NCI-H82 (cell line): ENCODE data around the gene PLEKHO2.

Experiments used
- DNase-seq: peaks from one replicate; lab custom pipeline; 2025; lab: John Stamatoyannopoulos, UW

The PLEKHO2 gene

DNA sequence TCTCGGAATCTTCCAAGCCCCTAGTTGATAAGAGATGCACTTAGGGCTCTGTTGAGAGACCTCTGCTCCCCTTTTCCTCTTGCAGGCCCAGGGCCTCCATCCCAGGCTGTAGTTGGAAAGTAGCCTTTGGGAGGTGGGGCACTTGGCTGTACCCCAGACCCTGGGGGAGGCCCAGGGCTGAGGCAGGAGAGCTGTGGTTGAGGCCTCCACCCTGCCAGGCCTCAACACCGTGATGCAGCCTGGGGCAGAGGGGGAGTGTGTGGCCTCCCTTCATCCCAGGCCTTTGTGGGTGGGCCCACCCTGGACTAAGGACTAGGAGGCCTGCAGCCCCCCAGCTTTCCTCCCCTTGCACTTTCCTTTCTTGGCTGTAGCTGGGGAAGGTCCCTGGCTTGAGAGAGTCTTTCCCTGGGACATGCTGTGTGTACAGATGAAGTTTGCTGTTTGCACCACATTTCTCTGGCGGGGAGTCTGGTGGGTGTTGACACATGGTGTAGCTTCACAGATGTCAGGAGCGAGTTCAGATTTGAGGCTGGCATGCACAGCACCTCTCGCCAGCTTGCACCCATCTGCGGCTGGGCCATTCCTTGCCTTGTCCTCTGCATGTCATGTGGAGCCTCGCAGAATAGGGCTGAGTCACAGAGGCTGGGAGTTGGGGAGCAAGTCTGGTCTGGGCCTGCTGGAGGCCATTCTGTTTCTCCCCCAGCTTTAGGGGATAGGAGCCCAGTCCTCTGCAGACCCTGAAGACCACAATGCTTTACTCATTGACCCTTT is 13.7 kb downstream of the PLEKHO2 start:
- DNase-seq, result no peak

DNA sequence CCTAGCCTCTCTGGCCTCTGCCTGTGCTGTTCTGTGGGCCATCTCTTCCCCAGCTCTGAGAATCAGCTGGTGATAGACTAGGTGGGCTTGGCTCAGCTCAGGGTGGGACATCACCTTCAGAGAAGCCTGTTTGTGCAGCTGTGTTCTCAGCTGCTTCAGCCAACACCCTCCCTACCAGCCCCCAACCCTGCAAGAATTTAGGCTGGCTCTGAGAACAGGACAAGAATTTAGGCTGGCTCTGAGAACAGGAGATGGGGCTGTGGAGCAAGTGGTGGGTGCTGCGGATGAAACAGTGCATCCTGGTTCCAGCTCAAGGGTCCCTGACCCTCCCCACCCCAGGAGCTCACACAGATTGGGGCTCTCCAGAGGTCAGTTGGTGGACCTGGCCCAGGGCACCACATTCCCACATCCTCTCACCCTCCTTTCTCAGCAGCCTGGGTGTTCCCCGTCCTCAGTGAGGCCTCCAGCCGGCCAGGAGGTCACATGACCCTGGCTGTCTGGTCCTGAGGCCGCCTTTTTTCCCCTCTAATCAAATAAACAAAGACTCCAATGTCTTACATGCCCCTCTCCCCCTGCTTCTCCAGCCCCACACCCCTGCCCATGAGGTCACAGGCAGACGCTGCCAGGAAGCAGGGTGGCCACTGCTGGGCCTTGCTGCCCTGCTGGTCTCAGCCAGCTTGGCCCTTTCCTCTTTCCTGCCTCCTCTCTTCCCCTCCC is 14.9 kb downstream of the PLEKHO2 start:
- DNase-seq, result no peak

DNA sequence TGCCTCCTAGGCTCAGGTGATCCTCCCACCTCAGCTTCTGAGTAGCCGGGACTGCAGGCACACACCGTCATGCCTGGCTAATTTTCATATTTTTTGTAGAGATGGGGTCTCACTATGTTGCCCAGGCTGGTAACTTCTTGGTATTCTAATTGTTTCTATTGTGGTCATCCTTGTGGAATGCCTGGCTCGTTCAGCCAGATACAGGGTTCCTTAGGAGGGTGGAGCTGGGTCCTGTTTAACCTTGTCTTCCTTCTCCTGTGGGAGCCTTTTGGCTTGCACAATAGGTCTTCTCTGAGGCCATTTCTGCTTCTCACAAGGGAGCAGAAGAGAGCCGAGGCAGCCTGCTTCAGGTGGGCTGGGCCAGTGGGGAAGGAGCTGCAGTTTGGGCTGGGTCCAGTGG is 15.7 kb downstream of the PLEKHO2 start:
- no peak for DNase-seq

DNA sequence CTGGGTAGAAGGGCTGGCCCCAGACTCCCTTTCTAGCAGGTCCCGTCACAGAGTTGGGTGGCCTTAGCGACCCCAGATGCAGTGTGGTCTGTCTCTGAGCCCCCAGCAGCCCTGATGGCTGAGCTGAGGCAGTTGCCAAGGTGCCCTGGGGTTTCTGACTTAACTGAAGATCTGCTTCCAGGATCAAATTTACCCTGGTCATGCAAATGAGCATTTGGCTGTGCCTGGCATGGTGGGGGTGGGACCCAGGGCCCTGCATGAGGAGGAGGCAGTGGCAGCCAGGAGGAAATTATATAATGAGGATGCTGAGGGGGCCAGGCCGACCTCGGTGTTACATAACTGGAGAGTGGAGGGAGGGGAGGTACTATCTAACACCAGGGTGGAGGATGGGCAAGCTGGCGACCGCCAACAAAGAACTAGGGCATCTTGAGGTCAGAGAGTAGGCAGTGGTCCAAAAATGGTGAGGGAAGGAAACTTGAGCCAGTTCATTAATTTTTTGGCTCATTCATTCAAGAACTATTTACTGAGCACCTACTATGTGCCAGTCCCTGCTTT is 16.4 kb downstream of the PLEKHO2 start:
- DNase-seq, result no peak

DNA sequence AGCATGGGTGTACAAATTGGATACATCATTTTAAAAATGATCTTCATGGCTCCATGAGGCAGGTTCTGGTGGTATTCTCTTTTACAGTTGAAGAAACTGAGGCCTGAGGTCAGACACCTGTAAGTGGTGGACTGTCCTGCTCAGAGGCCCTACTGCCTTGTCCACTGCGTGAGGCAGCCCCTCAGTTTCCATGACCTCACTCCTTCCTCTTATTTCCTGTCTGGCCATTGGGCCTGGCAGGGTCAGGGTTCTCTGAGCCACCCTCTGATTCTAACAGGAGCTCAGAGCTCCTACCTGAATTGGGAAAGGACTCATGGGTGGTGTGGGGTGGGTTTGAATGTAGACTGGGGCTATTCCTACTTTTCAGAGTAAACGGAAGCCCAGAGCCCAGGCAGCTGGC is 17.5 kb downstream of the PLEKHO2 start:
- no peak for DNase-seq

DNA sequence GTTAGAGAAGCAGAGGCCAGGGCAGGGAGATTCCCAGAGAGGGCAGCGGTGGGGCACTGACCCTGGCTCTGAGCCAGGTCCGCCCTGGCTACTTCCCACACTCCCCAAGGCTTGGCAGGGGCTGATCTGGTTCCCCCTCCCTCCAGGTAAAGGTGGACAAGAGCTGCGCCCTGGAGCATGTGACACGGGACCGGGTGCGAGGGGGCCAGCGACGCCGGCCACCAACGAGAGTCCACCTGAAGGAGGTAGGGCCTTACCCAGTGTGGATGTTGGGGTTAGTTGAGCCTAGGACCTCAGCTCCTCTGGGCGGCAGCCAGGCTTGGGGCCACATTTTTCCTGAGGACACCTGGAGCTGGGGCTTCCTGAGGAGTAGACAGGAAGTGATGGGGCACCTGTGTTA is 19.6 kb downstream of the PLEKHO2 start:
- no peak for DNase-seq

DNA sequence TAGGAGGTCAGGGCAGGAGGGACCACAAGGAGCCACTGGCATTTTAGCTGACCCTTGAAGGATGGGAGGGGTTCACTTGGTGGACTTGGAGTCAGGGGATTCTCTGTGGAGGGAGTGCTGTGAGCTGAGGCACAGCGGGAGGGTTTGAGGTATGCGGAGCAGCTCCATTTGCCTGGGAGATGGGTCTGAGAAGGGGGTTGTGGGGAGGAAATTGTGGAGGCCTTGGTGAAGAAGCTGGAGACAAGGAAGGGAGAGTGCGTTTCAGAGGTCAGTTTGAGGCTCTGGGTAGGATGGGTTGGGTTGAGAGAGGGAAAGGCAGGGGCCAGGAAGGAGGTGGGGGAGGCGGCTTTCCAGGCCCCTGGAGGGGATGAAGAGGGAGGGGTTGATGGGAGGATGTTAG is 20.2 kb downstream of the PLEKHO2 start:
- DNase-seq, result no peak

DNA sequence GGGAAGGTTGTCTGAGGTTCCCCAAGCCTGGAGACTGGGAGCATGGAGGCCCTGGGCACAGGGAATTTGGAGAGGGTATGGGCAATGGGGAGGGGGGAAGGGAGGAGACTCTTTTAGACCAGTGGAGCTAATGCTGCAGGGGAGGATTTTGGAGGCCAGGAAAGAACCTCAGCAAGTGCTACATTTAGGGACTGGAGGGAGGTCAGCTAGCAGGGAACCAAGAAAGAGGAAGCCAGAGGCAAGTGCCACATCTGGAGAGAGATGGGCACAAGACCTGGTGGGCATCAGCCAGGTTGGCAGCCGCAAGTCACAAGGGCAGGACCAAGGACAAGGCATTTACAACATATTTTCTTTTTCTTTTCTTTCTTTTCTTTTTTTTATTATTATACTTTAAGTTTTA is 20.7 kb downstream of the PLEKHO2 start:
- no peak for DNase-seq

DNA sequence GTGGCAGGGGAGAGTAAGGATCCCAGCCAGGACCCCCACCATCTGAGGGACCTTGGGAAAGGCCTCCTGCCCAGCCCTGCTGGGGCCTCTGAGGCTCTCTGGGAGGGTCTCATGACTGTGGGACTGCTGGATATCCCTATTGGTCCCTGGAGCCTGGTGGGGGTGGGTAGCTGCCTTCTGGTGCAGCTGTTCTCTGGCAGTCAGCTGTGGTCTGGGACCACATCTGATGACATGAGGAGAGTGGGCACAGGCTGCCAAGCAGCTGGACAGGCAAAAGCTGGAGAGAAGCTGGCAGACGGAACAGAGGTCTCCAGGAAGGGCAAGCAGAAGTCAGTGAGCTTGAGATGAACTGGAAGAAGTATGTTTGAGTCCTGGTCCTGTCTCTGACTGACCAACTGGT is 22.4 kb downstream of the PLEKHO2 start:
- DNase-seq, result no peak

DNA sequence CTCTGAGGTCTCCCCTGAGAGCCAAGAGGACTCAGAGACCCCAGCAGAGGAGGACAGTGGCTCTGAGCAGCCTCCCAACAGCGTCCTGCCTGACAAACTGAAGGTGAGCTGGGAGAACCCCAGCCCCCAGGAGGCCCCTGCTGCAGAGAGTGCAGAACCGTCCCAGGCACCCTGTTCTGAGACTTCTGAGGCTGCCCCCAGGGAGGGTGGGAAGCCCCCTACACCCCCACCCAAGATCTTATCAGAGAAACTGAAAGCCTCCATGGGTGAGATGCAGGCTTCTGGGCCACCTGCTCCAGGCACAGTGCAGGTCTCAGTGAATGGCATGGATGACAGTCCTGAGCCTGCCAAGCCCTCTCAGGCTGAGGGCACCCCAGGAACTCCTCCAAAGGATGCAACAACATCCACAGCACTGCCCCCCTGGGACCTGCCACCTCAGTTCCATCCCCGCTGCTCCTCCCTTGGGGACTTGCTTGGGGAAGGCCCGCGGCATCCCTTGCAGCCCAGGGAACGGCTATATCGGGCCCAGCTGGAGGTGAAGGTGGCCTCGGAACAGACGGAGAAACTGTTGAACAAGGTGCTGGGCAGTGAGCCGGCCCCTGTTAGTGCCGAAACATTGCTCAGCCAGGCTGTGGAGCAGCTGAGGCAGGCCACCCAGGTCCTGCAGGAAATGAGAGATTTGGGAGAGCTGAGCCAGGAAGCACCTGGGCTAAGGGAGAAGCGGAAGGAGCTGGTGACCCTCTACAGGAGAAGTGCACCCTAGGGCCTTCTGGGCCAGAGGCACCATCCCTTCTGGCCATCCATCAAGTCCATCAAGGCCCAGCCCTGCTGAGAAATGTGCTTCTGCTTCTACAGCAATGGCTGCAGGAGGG is 23.6 kb downstream of the PLEKHO2 start:
- no peak for DNase-seq

DNA sequence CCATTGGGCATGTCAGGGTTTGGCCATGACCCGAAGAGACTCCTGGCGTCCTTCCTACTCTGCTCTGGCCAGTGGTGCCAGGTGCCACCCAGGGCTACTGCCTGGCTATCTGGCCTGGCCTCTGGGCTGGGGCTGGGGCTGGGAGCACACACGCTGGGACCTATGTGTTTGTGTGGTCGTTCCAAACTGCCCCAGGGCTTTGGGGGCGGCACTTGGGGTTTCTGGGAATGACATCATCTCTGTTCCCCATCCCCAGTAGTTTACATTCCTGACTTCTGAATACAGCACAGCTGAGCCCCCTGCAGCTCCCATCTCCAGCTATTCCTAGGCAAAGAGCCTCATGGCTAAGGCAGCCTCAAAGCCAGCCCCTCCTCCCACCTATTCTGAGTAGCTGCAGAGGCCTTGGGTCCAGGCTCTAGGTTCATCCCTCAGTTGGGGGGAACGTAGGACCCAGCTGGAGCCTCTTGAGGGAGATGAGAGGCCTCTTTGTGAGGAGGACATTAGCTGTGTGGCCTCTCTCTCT is 24.3 kb downstream of the PLEKHO2 start:
- no peak for DNase-seq

DNA sequence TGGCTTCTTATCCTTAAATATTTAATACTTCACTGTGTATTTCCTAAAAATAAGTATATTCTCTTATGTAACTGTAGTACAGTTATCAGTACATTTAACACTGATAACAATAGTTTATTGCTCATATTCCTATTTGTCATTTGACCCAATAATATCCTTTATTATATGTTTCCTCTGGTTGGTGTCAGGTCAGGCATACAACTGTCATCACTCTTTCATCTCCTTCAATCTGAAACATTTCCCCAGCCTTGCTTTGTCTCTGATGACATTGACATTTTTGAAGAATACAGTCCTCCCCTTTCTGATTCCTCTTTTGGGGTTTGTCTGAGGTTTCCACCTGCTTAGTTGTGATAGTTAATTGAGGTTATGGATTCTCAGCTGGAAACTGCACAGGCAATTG is 27.8 kb downstream of the PLEKHO2 start:
- DNase-seq, result no peak

DNA sequence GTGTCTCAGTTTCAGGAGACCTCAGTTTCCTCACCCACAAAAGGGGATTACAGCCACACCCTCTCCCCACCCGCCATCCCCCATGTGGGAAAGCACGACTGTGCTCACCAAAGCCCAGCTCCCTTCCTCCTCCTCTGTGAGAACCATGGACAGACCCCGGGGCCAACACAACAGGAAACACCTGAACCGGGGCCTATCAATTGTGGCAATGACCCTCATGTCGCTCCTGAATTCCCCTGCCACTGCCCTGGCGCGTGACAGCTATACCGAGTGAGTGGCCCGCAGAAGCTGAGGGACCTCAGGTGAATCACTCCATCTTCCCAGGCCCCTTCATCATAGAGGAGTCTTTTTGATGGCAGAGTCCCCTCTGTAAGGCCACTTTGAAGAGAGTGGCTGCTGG is 28.6 kb downstream of the PLEKHO2 start:
- no peak for DNase-seq

DNA sequence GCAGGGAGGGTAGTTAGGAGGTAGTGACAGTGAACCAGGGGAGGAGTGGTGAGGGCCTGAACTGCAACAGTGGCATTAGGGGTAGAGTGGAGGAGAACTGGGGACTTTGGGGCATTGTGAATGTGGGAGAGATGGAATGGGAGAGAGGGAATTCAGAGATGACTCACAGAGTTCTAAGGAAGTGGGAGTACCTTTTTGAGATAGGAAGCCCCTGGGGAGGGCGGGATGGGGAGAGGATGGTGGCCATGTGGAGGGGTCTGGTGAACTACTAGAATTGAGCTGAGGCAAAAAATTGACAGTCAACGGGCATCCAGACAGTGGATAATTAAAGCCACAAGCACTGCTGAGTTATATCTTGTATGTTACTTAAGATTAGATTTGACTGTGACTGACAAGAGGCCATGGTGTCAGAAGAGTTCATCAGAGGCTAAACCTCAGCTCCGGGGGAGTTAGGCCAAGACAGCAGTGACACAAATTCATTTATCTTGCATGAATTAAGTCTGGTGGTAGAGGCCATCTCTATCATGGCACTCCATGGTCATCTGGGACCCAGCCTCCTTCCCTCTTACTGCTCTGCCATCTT is 34.0 kb downstream of the PLEKHO2 start:
- peak; percentile 12 for DNase-seq

DNA sequence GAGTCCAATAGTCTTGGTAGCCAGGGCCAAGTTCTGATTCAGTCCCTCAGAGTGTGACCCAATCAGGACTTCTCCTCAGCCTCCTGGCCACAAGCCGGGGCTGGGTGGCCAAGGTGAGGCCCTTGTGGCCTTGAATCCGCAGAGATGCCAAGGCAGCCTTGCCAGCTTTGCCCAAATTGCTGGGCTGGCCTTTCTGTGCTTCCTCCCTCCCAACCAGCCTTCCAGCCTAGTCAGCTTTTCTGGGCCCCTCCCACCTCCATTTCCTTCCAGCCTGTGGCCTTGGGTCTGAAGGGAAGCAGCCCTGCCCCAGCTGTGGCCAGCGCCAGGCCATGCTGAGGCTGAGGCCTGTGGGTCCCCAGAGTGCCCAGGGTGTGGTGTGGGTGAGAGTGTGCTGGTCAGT is 35.7 kb downstream of the PLEKHO2 start:
- DNase-seq, result no peak

DNA sequence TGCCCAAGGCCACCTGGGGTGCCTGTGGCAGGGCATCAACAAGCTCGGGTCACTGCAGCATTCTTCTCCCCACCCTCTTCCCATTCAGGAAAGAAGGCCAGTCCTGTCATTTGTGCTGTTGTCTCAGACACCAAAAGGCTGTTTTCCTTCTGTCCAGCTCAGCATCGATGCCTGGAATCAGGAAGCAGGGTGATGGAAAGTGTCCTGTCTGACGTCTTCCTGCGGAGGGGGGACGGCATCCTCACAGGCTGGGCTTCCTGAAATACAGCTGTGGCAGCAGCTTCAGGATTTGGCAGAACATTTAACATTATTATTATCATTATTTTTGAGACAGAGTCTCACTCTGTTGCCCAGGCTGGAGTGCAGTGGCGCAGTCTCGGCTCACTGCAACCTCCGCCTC is 37.0 kb downstream of the PLEKHO2 start:
- no peak for DNase-seq

DNA sequence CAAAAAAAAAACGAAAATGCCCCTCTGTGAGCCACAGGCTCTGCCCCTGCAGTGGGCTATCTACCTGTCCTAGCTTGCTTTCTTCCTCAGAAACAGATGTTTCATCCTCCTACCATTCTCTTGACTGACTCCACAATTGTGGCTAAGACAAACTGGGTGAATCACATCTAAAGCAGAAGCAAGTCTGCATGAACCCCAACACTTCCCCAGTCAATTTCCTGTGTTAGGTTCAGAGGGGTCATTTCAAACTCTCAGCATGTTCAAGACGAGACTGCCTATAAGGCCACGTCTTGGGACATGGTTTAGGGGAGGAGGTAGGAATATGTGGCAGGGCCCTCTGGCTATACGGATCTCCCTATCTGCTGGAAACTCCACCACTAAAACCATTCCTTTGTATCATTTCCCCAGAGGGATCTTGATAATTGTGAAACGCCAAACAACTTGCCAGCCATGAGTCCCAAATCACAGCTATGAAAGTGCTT is 41.4 kb downstream of the PLEKHO2 start:
- no peak for DNase-seq

DNA sequence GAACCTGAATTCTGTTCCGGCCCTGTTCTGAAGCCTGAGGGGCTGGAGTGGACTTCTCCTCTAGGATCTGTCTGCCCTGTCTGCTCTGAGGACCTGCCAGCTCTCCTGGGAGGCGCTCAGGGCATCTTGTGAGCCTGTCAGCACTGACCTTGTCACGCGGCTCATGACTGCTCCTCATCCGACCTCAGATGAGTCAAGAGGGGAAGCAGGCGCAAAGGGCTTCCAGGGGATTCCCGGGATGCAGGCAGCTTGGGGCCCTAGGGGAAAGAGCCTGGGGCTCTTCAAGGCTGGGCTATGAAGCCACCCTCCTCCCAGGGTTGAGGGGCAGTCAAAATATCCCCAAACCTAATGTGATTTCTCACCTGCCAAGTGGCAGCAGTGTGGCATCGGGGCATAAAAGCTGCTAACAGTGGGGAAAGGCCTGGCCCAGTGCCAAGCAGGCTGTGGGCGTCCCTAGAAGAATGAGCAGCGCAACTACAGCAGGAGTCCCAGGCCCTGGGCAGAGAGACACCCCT is 42.3 kb downstream of the PLEKHO2 start:
- DNase-seq, result peak; percentile 30

DNA sequence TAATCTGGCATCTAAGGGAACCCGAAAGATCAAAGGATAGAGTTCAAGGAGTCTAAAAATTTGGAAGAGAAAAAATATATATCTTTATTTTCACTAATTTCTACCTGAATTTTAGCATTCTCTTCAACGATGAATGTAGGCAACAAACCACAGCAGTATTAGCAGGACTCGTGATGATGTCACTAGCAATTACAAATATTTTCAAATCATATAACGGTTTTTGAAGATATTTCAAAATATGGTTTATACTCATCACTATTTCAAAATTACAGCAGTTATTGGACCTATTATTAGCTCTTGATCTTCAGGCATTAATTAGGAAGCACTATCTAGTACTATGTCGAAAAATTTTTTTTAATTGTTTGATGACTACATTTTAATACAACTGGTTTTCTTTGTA is 43.0 kb downstream of the PLEKHO2 start:
- DNase-seq, result no peak

DNA sequence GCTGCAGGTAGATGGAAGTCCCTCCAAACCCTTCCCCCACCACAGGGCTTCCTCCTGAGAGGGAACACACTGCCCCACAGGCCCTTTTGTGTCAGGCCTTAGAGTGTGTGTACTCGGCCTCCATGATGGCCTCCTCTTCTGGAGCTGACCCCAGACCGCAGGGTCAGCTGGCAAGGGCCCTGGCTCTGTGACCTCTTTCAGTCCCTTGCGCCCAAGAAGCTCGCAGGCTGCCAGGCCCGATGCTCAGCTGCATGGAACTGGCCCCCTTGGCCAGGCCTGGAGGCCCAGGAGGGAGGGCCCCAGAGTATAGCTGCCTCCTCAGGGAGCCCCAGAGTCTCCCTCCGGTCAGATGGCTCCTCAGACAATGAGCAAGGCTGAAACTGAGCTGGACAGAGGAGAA is 46.6 kb downstream of the PLEKHO2 start:
- DNase-seq, result no peak

DNA sequence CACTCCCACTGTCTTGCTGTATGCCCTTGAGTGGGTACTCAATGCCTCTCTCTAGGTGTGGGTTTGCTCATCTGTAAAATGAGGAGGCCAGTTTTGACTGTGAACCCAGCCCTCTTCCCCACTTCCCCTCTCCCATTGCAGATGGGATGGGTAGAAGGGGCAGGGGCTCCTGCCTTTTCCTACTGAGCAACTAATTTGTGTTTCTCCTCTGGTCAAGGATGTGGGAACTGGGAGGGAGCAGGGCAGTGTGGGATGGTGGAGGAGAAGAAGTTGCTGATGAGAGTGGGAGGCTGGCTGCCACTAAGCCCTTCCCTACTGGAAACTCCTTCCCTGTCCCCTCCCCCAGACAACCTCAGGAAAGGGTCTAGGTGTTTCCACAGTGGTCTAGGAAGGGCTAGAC is 49.8 kb downstream of the PLEKHO2 start:
- no peak for DNase-seq
